ENCODE data around the gene MYH4. TPM values are rescaled to one million over a fixed set of nuclear protein-coding genes. Genes with fewer than 3 reads are reported as not detected.

The MYH4 gene
- total RNA-seq, 2 experiments from 2014 or later, result not detected

DNA sequence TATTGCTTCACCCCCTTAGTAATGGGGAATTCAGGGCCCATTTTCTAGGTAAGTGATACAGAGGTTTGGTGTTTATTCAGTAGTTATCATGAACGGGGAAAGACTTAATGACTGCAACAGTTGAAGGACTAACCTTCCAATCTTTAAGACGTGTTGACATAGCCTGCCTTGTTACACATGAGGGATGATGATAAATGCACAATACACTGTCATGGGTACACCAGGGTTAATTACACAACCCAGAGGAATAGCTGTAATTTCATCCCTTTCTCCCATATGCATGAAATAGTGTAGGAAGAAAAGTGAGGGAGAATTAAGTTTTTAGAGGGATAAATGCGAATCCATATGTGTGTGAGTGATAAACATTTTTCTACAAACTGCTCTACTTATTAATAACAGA is 10.7 kb downstream of the MYH4 start:
- Mint-ChIP-seq H3K9me3 (ENCODE audit: low read depth) (peaks cover 2% of the 10 kb centered on the region), H3K4me1 (no peaks in the 10 kb centered on the region), H3K27me3 (no peaks in the 10 kb centered on the region), H3K27ac (no peak overlapping the region), H3K36me3 (no peaks in the 10 kb centered on the region), H3K4me3 (no peak overlapping the region)
- DNase-seq, result no peak
- ATAC-seq, result no peak
- CTCF ChIA-PET, result no interaction called here

DNA sequence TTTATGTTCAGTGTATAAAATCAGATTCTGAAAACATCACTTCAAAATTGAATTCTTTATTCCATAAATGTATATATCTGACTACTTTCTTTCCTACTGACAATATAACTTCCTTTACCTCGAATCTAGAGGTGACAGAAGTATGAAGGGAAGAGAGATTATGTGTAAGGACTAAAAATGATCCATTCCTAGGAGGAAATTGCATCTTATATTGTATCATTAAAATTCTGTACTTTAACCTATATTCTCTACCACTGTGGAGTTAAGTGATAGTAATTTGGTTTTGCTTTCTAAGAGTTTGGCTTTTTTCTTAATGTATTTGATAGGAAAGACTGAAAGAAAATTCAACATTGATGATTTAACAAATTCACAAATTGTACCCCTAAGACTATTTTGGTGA is 11.4 kb downstream of the MYH4 start:
- no peaks in the 10 kb centered on the region for H3K36me3 Mint-ChIP-seq
- CTCF ChIA-PET, result no interaction called here
- H3K27ac Mint-ChIP-seq, result no peak overlapping the region
- peaks cover 2% of the 10 kb centered on the region for H3K9me3 Mint-ChIP-seq (ENCODE audit: low read depth)
- DNase-seq, result no peak
- H3K4me3 Mint-ChIP-seq, result no peak overlapping the region
- no peaks in the 10 kb centered on the region for H3K27me3 Mint-ChIP-seq
- ATAC-seq, result no peak
- H3K4me1 Mint-ChIP-seq, result no peaks in the 10 kb centered on the region

DNA sequence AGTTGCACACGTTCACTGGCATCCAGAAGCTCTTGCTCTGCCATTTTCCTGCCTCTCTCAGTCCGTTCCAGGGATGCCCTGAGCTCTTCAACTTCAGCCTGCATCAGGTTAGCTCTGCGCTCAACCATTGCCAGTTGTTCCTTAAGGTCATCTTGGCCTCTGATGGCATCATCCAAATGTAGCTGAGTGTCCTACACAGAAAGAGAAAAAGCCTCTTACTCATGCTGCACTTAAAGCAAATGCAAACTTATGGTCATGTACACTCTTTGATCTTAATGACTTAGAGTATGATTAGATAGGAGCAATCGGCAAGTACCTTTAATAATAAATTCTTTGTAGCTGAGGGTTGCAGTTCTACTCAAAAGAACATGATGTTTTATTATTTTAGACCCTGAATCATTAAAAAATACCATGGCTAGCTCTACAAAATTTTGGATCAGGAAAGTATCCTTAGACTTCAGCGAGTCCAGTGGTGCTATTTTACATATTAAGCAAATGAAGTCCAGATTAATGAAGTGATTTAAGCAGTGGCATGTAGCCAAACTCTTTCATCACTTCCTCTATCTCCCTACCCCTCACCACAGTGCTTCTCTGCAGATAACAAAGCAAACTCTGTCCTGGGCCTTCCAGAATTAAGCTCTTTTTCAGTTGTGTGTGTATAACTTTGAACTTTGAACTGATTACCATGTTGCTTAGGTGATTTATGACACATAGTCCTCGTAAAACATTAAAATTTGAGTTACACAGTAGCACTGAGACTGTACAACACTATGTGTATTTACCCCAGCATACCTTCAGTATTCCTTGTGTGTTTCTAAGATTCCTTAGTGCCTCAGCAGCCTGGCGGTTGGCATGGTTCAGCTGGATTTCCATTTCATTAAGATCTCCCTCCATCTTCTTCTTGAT is 22.1 kb downstream of the MYH4 start:
- no peaks in the 10 kb centered on the region for H3K4me1 Mint-ChIP-seq
- H3K4me3 Mint-ChIP-seq, result no peak overlapping the region
- ATAC-seq (no peak), DNase-seq (no peak)
- no peaks in the 10 kb centered on the region for H3K36me3 Mint-ChIP-seq
- peaks cover 2% of the 10 kb centered on the region for H3K27me3 Mint-ChIP-seq
- no peaks in the 10 kb centered on the region for H3K9me3 Mint-ChIP-seq (ENCODE audit: low read depth)
- no peak overlapping the region for H3K27ac Mint-ChIP-seq
- CTCF ChIA-PET, result interaction anchor here (0.5 kb wide), 1 partner anchor 234 kb away, joined by 3 read pairs; no protein-coding TSS in a partner anchor

DNA sequence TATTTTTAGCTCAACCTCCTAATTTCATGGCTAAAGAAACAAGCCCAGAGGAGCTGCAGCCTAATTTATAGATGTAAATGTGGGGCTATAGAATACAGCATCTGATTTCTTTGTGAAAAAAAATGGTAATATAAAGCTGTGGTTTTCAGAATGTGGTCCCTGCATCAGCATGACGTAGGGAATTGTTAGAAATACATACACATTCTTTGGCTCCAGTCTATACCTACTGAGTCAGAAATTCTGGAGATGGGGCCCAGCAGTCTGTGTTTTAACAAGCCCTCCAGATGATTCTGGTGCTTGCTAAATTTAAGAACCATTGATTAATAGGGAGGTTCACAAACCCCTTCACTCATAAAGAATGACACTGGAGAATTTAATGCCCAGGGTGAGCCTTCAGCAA is 29.5 kb downstream of the MYH4 start:
- no peak for ATAC-seq
- no peak for DNase-seq
- Mint-ChIP-seq H3K36me3 (no peaks in the 10 kb centered on the region), H3K9me3 (ENCODE audit: low read depth) (no peaks in the 10 kb centered on the region), H3K4me1 (no peaks in the 10 kb centered on the region), H3K27me3 (no peaks in the 10 kb centered on the region), H3K27ac (no peak overlapping the region), H3K4me3 (no peak overlapping the region)
- CTCF ChIA-PET, result no interaction called here

DNA sequence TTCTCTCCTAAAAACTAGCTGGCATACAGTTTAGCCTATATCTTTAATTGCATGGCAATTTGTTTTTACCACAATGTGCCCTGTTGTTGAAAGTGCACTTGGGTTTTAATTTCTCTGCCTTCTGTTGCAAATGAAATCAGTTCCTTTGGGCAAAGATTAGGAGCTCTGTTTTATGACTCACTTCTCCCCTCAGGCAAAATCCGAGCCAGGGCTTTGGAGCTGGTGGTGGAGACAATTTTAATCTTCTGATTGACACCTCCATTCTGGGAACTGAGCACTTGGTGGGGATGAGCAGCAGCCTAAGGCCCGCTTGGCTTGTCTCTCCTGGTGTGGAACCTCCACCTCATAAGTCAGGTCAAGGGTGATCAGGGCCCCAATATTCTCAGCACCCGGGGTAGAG is 34.3 kb downstream of the MYH4 start:
- Mint-ChIP-seq H3K36me3 (no peaks in the 10 kb centered on the region), H3K27me3 (peaks cover 3% of the 10 kb centered on the region), H3K4me3 (no peak overlapping the region), H3K9me3 (ENCODE audit: low read depth) (peaks cover 2% of the 10 kb centered on the region), H3K4me1 (no peaks in the 10 kb centered on the region), H3K27ac (no peak overlapping the region)
- DNase-seq (no peak), ATAC-seq (no peak)
- CTCF ChIA-PET, result no interaction called here

DNA sequence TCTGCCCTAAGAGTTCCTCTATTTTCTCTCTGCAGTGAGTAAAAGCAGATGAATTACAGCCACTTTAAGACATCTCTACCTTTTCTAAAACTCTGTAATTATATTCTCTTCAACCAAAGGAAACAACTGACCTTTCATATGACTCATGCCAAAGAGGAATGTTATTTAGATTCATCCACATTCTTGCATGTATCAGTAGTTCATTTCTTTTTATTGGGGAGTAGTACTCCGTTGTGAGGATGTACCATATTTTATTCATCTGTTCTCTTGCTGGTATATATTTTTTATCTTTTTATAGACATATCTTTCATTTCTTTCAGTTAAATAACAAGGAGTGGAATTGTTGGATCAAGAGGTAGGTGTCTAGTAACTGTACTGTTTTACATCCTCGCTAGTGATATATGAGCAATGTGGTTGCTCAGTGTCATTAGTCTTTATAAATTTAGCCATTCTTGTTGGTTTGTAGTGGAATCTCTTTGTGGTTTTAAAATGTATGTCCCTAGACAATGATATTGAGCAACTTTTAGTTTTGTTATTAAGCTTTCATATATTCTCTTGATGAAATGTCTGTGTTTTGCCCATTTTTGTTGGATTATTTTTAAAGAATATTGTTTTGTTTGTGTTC is 39.8 kb downstream of the MYH4 start:
- H3K4me1 Mint-ChIP-seq, result no peaks in the 10 kb centered on the region
- H3K27me3 Mint-ChIP-seq, result peaks cover 3% of the 10 kb centered on the region
- no peak overlapping the region for H3K4me3 Mint-ChIP-seq

DNA sequence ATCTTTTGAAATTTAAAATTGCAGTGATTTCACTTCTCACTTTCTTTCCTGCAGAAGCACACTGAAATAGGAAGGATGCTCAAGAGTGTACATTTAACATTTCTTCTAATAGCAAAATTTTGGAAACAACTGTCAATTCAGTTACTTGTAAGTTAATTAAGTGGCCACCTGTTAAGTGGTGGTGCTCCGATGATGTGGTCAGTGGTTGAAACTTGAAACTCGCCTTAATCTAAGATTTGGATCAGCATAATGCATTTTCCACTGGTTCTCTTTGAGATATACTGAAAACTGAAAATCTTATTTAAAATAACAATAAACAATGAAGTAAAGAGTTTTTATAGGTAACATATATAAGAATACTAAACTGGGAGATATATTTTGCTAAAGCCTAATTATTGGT is 40.6 kb downstream of the MYH4 start:
- H3K27ac Mint-ChIP-seq, result no peak overlapping the region
- H3K9me3 Mint-ChIP-seq (ENCODE audit: low read depth), result peaks cover 2% of the 10 kb centered on the region
- no peak for DNase-seq
- CTCF ChIA-PET, result interaction anchor here (0.7 kb wide), 1 partner anchor 186 kb away, joined by 3 read pairs; no protein-coding TSS in a partner anchor
- no peak for ATAC-seq
- no peak overlapping the region for H3K4me3 Mint-ChIP-seq
- no peaks in the 10 kb centered on the region for H3K36me3 Mint-ChIP-seq
- H3K27me3 Mint-ChIP-seq, result peaks cover 3% of the 10 kb centered on the region
- H3K4me1 Mint-ChIP-seq, result no peaks in the 10 kb centered on the region

More for the DNA sequence above, 39.8 kb downstream of the MYH4 start:
- CTCF ChIA-PET, result no interaction called here
- DNase-seq (no peak), ATAC-seq (no peak)
- no peak overlapping the region for H3K27ac Mint-ChIP-seq
- H3K9me3 Mint-ChIP-seq (ENCODE audit: low read depth), result peaks cover 2% of the 10 kb centered on the region
- H3K36me3 Mint-ChIP-seq, result no peaks in the 10 kb centered on the region

DNA sequence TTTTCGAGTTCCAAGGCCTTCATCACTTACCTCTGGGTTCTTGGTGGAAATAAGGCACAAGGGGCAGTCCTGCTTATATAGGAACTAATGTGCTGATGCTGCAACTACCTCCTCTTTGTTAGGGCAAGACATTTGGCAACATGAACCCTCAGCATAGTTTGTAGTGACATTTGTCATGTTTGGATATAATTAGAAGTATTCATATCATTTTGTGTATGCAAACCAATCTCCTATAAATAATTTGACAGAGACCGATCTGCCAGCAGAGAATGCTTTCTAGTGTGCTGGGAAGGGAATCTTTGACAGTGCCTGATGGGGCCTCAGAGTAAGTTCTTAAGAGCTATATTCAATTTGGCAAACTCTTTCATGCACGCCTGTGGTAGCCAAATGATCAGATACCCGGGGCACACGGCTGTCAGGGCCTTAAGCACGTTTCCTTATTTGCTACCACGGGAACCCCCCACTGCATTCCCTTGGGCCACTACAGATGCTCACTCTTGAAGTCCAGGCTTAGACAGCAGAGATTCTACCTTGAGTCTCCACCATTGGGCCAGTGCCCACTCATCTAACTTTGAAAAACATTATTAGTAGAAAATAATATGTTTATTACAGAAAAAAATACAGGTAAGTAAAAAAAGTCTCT is 47.3 kb downstream of the MYH4 start, which contains the start of gene MYH8:
Gene MYH8 (minus strand): TSS at position 51 of the 643 bp plus-strand sequence. CDS start 1,723 bp downstream, outside the sequence.
- Mint-ChIP-seq H3K36me3 (no peaks in the 10 kb centered on the region), H3K27ac (no peak within 1 kb of the TSS), H3K4me1 (no peaks in the 10 kb centered on the region), H3K4me3 (no peak within 1 kb of the TSS), H3K9me3 (ENCODE audit: low read depth) (no peaks in the 10 kb centered on the region), H3K27me3 (no peaks in the 10 kb centered on the region)
- DNase-seq (no peak), ATAC-seq (no peak)
- CTCF ChIA-PET, result no interaction called here

DNA sequence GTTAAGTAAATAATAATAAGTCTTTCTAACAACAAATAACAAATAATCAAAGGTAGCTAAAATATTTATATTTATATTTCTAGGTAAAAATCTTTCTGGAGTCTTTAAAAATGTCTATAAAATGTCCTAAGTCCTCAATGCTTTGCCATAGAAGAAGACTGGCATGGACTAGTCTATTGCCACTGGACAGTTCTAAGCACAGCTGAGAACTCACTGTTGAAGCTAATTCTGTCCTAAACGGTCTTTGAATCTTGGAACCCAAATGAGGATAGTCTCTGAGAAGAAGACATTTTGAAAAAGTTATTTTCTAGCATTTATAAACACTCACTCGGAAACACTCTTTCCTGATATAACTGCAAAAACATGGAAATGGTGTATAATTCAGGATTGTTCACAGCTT is 48.1 kb downstream of the MYH4 start:
- Mint-ChIP-seq H3K4me3 (no peak overlapping the region), H3K27me3 (no peaks in the 10 kb centered on the region), H3K36me3 (no peaks in the 10 kb centered on the region), H3K27ac (no peak overlapping the region), H3K4me1 (no peaks in the 10 kb centered on the region), H3K9me3 (ENCODE audit: low read depth) (no peaks in the 10 kb centered on the region)
- ATAC-seq (no peak), DNase-seq (no peak)
- CTCF ChIA-PET, result no interaction called here

DNA sequence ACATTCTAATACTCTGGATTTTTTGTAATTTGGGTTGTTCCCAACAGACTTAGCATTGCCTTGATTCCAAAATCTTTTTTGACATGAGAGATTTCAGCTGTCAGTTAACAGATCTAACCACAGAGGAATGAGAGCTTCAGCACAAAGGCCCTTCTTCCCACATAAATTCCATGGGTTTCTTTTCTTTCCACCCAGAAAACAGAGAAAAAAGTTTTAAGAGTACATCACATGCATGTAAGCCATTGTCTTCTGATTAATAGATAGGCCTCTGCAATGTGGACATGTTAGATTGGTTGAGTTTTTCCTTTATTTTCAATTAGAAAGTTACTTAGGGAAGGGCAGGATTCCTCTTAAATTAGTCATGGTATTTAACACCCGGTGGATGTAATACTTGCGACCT is 48.5 kb downstream of the MYH4 start:
- Mint-ChIP-seq H3K27me3 (no peaks in the 10 kb centered on the region), H3K27ac (no peak overlapping the region), H3K9me3 (ENCODE audit: low read depth) (no peaks in the 10 kb centered on the region), H3K4me1 (no peaks in the 10 kb centered on the region), H3K36me3 (no peaks in the 10 kb centered on the region), H3K4me3 (no peak overlapping the region)
- DNase-seq, result no peak
- CTCF ChIA-PET, result no interaction called here
- ATAC-seq, result no peak

DNA sequence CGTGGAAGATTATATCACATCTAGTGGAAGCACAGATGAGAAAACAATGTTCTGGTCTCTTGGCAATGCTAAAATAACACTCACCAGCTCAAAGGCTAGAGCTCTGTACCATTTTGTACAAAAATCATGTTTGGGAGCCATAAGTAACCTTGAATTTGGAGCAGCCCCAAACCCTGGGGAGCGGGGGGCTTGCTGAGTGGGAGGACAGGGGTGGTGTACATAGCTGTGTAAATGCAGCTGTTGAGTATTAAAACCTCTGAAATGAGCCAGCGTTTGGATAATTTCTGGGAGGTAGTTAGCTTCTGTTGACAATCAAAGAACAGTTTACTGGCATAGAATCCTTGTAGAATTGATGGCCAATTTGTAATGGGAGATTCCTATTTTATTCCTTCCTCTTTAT is 51.9 kb downstream of the MYH4 start:
- no peaks in the 10 kb centered on the region for H3K27me3 Mint-ChIP-seq
- no peak overlapping the region for H3K27ac Mint-ChIP-seq
- ATAC-seq (no peak), DNase-seq (no peak)
- no peaks in the 10 kb centered on the region for H3K4me1 Mint-ChIP-seq
- H3K36me3 Mint-ChIP-seq, result no peaks in the 10 kb centered on the region
- CTCF ChIA-PET, result no interaction called here
- no peaks in the 10 kb centered on the region for H3K9me3 Mint-ChIP-seq (ENCODE audit: low read depth)
- H3K4me3 Mint-ChIP-seq, result no peak overlapping the region

DNA sequence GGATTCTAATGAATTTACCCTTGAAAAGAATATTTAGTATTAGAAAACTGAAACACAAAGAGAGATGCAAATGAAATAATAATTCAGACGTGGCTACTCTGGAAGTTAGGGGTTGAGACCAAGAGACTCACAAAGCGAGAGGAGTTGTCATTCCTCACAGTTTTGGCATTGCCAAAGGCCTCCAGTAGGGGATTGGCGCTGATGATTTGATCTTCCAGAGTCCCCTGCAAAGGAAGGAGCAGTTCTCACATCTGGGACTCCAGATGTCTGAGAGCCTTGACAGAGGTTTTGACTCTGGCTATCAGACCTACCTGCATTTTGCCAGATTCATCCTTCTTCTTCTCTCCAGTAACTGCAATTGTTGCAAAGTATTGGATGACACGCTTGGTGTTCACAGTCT is 54.2 kb downstream of the MYH4 start:
- CTCF ChIA-PET, result no interaction called here
- no peak for DNase-seq
- H3K4me3 Mint-ChIP-seq, result no peak overlapping the region
- H3K27me3 Mint-ChIP-seq, result no peaks in the 10 kb centered on the region
- no peak for ATAC-seq
- no peak overlapping the region for H3K27ac Mint-ChIP-seq
- H3K36me3 Mint-ChIP-seq, result no peaks in the 10 kb centered on the region
- H3K4me1 Mint-ChIP-seq, result no peaks in the 10 kb centered on the region
- no peaks in the 10 kb centered on the region for H3K9me3 Mint-ChIP-seq (ENCODE audit: low read depth)

DNA sequence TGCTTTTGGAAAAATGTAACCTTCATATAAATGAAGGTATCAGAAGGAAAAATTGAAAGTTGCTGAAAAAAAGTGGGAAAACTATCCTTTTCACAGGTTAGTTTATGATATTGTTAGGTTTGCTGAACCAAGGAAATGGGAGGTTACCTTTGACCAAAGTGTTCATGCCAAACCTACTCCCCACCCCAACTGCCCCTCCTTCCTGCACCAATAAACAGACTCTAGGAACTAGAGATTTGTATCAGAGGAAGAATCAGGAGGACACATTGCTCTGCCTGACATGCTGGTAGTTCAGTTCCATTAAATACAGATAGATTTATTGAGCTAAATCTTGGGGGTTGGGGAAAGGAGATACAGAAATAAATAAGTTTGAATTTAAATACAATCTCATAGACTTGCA is 65.8 kb downstream of the MYH4 start:
- H3K4me3 Mint-ChIP-seq, result no peak overlapping the region
- no peaks in the 10 kb centered on the region for H3K36me3 Mint-ChIP-seq
- ATAC-seq (no peak), DNase-seq (no peak)
- H3K9me3 Mint-ChIP-seq (ENCODE audit: low read depth), result no peaks in the 10 kb centered on the region
- H3K4me1 Mint-ChIP-seq, result no peaks in the 10 kb centered on the region
- H3K27ac Mint-ChIP-seq, result no peak overlapping the region
- H3K27me3 Mint-ChIP-seq, result no peaks in the 10 kb centered on the region
- CTCF ChIA-PET, result no interaction called here

DNA sequence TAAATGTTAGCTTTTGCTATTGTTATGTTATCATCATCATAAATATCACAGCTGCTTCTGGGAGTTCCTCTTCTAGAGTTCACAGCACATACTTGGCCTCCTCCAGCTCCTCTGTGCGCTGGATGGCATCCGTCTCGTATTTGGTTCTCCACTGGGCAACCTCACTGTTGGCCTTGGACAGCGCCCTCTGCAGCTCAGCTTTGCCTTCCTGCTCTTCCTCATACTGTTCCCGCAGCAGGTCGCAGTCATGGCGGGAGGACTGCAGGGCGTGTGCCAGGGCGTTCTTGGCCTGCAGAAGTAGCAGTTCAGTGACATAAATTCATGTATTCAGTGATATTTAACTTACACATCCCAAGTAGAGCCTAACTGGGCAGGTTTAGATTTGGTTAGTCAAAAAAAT is 71.0 kb downstream of the MYH4 start:
- no peaks in the 10 kb centered on the region for H3K4me1 Mint-ChIP-seq
- no peaks in the 10 kb centered on the region for H3K36me3 Mint-ChIP-seq
- no peaks in the 10 kb centered on the region for H3K9me3 Mint-ChIP-seq (ENCODE audit: low read depth)
- DNase-seq (no peak), ATAC-seq (no peak)
- no peak overlapping the region for H3K4me3 Mint-ChIP-seq
- CTCF ChIA-PET, result no interaction called here
- H3K27ac Mint-ChIP-seq, result no peak overlapping the region
- H3K27me3 Mint-ChIP-seq, result no peaks in the 10 kb centered on the region

Measured in activated CD8-positive, alpha-beta memory T cell treated with anti-CD3 and anti-CD28 coated beads, Interleukin-2, amount 10 ng/mL, durations not matched to agents 7 days and 5 days (primary cell).